ENCODE results near the gene ARL2BP.
"Not testable (repeated sequence)": the region's sequence is repeated elsewhere in the genome, so short reads cannot be mapped to it uniquely, and the experiment has no call there.

The ARL2BP gene

GRCh38 chr16:57244767-57245471 is at the start of gene ARL2BP:
ARL2BP (plus strand) TSS chr16:57245259; CDS start chr16:57245368, 109 bp downstream.
- H3K36me3 ChIP-seq (ENCODE audit: control insufficient read depth, insufficient read depth, low read length): peaks cover 6% of the 10 kb centered on the region
- DNase-seq (ENCODE audit: extremely low read depth, insufficient read length): peak; percentile 98
- peak within 1 kb of the TSS; percentile 86 for H3K4me3 ChIP-seq (replicated peaks; ENCODE audit: low read depth, low read length)
- no peaks in the 10 kb centered on the region for H3K27me3 ChIP-seq (replicated peaks; ENCODE audit: control insufficient read depth, insufficient read depth, low read length)
- no peak for TF ChIP-seq CTCF (IDR thresholded peaks at IDR 0.05; ENCODE audit: insufficient read depth, low read length, poor library complexity, severe bottlenecking)

GRCh38 chr16:57196286-57196685 is 48.8 kb upstream of the ARL2BP start:
- Histone ChIP-seq H3K36me3 (ENCODE audit: control insufficient read depth, insufficient read depth, low read length) (no peaks in the 10 kb centered on the region), H3K4me3 (replicated peaks; ENCODE audit: low read depth, low read length) (no peak overlapping the region), H3K27me3 (replicated peaks; ENCODE audit: control insufficient read depth, insufficient read depth, low read length) (no peaks in the 10 kb centered on the region)
- TF ChIP-seq CTCF (IDR thresholded peaks at IDR 0.05; ENCODE audit: insufficient read depth, low read length, poor library complexity, severe bottlenecking): no peak
- DNase-seq (ENCODE audit: extremely low read depth, insufficient read length): no peak

- H3K4me3 ChIP-seq (replicated peaks; ENCODE audit: low read depth, low read length): no peak overlapping the region
- H3K27me3 ChIP-seq (replicated peaks; ENCODE audit: control insufficient read depth, insufficient read depth, low read length): no peaks in the 10 kb centered on the region
- no peaks in the 10 kb centered on the region for H3K36me3 ChIP-seq (ENCODE audit: control insufficient read depth, insufficient read depth, low read length)
- DNase-seq (ENCODE audit: extremely low read depth, insufficient read length): no peak
- TF ChIP-seq CTCF (IDR thresholded peaks at IDR 0.05; ENCODE audit: insufficient read depth, low read length, poor library complexity, severe bottlenecking): no peak
Measured at GRCh38 chr16:57196753-57197152, 48.3 kb upstream of the ARL2BP start.

- not testable (repeated sequence) for H3K36me3 ChIP-seq (ENCODE audit: control insufficient read depth, insufficient read depth, low read length); H3K4me3 ChIP-seq (replicated peaks; ENCODE audit: low read depth, low read length); DNase-seq (ENCODE audit: extremely low read depth, insufficient read length); H3K27me3 ChIP-seq (replicated peaks; ENCODE audit: control insufficient read depth, insufficient read depth, low read length)
Measured at GRCh38 chr16:57200321-57200720, 44.7 kb upstream of the ARL2BP start.

- not testable (repeated sequence) for H3K4me3 ChIP-seq (replicated peaks; ENCODE audit: low read depth, low read length); H3K27me3 ChIP-seq (replicated peaks; ENCODE audit: control insufficient read depth, insufficient read depth, low read length); H3K36me3 ChIP-seq (ENCODE audit: control insufficient read depth, insufficient read depth, low read length); DNase-seq (ENCODE audit: extremely low read depth, insufficient read length)
Measured at GRCh38 chr16:57200926-57201325, 44.1 kb upstream of the ARL2BP start.

GRCh38 chr16:57202095-57202886 is 42.8 kb upstream of the ARL2BP start:
- DNase-seq (ENCODE audit: extremely low read depth, insufficient read length): no peak
- peaks cover 8% of the 10 kb centered on the region for H3K36me3 ChIP-seq (ENCODE audit: control insufficient read depth, insufficient read depth, low read length)
- H3K27me3 ChIP-seq (replicated peaks; ENCODE audit: control insufficient read depth, insufficient read depth, low read length): no peaks in the 10 kb centered on the region
- no peak overlapping the region for H3K4me3 ChIP-seq (replicated peaks; ENCODE audit: low read depth, low read length)
- no peak for TF ChIP-seq CTCF (IDR thresholded peaks at IDR 0.05; ENCODE audit: insufficient read depth, low read length, poor library complexity, severe bottlenecking)
